Measurements from ENCODE around the gene RRN3.
"Not testable (repeated sequence)": the region's sequence is repeated elsewhere in the genome, so short reads cannot be mapped to it uniquely, and the experiment has no call there.

Gene RRN3

DNA sequence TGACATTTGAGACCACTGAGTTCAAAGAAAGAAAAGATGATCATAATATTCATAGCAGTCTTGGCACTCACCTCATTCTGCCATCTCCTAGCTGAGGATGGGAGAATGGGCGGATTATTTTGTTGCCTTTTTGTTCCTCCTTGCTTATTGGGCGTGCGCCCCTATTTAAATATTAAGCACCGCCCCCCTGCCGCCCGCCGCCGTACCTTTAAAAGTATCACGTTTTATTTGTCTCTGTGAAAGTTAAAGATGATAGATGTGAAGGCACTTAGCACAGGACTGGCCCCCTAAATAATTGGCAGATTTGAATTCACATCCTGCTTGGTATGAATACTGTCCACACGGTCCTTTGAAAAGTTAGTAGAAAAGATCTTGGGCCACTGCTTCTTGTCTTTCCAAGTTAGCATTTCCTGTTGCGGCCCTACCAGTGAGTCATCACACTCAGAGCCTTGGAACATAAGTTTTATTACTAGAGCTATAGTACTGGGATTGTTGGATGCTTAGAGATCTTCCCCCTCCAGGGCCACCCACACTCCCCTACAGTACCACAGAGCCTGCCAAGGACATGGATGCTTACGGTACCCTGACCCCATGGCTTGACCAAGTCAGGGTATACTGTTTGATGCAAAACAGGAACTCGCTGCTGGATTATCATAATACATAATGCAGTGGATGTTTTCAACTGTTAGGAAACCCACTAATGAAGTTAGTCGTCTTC, 68.7 kb downstream of the RRN3 start:
- DNase-seq, result not testable (repeated sequence)

GRCh38 chr16:15024858-15025199, 69.2 kb downstream of the RRN3 start:
- not testable (repeated sequence) for DNase-seq

GRCh38 chr16:15023381-15024077, 70.5 kb downstream of the RRN3 start:
- DNase-seq, result not testable (repeated sequence)

DNA sequence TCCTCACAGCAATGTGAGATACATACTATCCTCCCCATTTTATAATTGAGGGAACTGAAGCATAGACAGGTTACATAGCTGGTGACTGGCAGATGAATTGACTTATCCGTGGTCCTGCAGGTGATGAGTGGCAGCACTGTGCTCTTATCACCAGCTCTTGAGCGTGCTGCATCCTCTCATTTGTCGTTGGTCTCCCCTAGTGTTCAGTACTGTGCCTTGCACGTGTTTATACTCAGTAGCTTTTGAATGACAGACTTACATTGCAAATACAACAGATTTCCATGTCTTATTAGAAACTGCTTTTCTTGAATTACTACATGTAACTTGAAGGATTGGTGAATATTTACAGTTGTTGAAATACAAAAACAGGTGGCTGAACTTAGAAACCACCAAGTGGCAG, 71.9 kb downstream of the RRN3 start:
- peak; percentile 40 for DNase-seq

DNA sequence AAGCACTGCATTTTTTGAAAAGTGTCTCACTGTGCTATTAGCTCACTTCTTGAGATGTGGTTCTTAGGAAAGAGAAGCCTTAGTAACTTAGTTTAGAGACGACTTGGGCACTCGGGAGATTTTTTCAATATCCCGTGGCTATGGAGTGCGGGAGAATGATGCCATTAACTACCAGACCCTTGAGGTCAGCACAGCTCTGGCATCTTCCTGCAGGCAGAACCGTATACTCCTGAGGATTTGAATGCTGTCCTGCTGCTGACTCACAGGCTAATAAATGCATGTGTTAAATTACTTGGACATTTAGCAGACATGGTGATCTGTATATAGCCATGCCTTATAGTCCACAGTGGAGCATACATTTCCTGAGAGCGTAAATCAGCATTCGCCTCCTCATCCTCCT, 72.6 kb downstream of the RRN3 start:
- not testable (repeated sequence) for DNase-seq

GRCh38 chr16:15016951-15017580, 77.0 kb downstream of the RRN3 start:
- DNase-seq, result not testable (repeated sequence)

GRCh38 chr16:15016354-15016753, 77.7 kb downstream of the RRN3 start:
- DNase-seq, result not testable (repeated sequence)

- not testable (repeated sequence) for DNase-seq
Measured at GRCh38 chr16:15015671-15016070, 78.4 kb downstream of the RRN3 start.

- DNase-seq, result not testable (repeated sequence)
Measured at GRCh38 chr16:15012941-15013340, 81.1 kb downstream of the RRN3 start.

Measured in 8988T (cell line).